Thyroid gland (tissue), 4 donors: ENCODE measurements around the gene NT5C3A. TPM values are rescaled to one million over a fixed set of nuclear protein-coding genes. Genes with fewer than 3 reads are reported as not detected.
A peak's percentile ranks its signal among the peaks of the same experiment; 100 is the strongest.

ENCODE experiments used
- DNase-seq, 2 donors: peaks; one replicate each; pipeline ENCODE4 v3.0.0-alpha.2; 2019
- H3K27ac ChIP-seq, 3 donors: fragments of 200-600 bp; sonication (generic); 1 replicate in 2 of 3; 2 replicates in 1 of 3; pipeline ENCODE4 v1.5.1; 2016 to 2019; ENCODE audit warnings: mild to moderate bottlenecking in 1 of 3, moderate library complexity in 1 of 3
- H3K27me3 ChIP-seq: fragments of 200-600 bp; sonication (generic); one replicate; pipeline ENCODE4 v1.5.1; 2019
- H3K36me3 ChIP-seq, 2 donors: fragments of 200-600 bp; sonication (generic); one replicate each; pipeline ENCODE4 v1.5.1; 2016 to 2019
- H3K4me1 ChIP-seq, 2 donors: fragments of 200-600 bp; sonication (generic); one replicate each; pipeline ENCODE4 v1.5.1; 2017 to 2019
- H3K4me3 ChIP-seq, 3 donors: fragments of 200-600 bp; sonication (generic); replicated peaks in 1 of 3; 1 replicate in 2 of 3; 2 replicates in 1 of 3; pipeline ENCODE4 v1.5.1; 2016; ENCODE audit warnings: mild to moderate bottlenecking in 1 of 3
- H3K9me3 ChIP-seq: fragments of 200-600 bp; sonication (generic); one replicate; pipeline ENCODE4 v1.5.1; 2017
- POLR2A ChIP-seq, 2 donors: fragments of 450-650 bp; IDR thresholded peaks; one replicate each; pipeline ENCODE4 v1.6.1; 2017; ENCODE audit warnings: antibody characterized with exemption in 2 of 2, mild to moderate bottlenecking in 2 of 2, moderate library complexity in 1 of 2
- WGBS, 2 donors: methylation state at CpG; one replicate each; pipeline ENCODE4 v1.1.5; 2017; 5-methylcytosine and 5-hydroxymethylcytosine counted together
- intact Hi-C: fragments of 100-400 bp; cut with DNase I; formaldehyde crosslinking; loops from one replicate; pipeline ENCODE4 v1.15.1; 2023
- total RNA-seq, 4 donors: library from RNA; depleted of rRNA; stranded (reverse); fragments of >200 nt; gene quantifications; one replicate each; pipeline ENCODE4 v1.2.3, GENCODE V29; 2016
- TF ChIP-seq, protein P1 (sequence below), 6 experiments: fragments of 200-600 bp in 3 of 6; fragments of 450-650 bp in 3 of 6; sonication (generic) in 3 of 6; IDR thresholded peaks; one replicate each; pipeline ENCODE4 v1.5.1; 2016 to 2019; ENCODE audit warnings: antibody characterized with exemption in 6 of 6, mild to moderate bottlenecking in 2 of 6, inconsistent platforms in 1 of 6, moderate library complexity in 1 of 6

Gene NT5C3A
- total RNA-seq, 4 donors from 2014 or later: 28.8 to 40.3 (median 30.2) TPM

DNA sequence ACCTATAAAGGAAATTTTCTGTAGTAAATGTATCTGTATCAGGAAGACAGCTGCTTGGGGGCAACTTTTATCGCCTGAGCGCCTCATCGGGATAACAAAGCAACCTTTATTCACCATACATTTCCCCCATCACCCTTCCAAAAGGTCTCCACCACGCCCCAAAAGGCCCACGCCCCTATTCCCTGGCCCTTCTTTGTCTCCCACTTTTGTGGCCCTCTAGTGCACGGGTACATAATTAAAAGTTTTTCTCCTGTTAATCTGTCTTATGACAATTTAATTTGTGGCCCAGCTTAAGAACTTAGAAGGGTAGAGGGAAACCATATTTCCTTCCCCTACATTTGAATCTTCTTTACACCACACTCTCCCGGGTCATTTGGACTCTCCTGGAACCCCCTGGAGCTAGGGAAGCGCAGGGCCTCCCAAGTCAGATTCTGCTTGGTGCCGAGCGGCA lies 46.0 kb upstream of the NT5C3A start:
- Histone ChIP-seq H3K27me3 (no peaks in the 10 kb centered on the region), H3K27ac (peak overlapping the region; percentile 84 to 93 (median 87)), H3K4me3 (peak overlapping the region; percentile 2 to 97 (median 96)), H3K4me1 (peaks cover 20 to 34% of the 10 kb centered on the region in 2 donors), H3K36me3 (no peaks in the 10 kb centered on the region), H3K9me3 (no peaks in the 10 kb centered on the region)
- TF ChIP-seq, protein P1, sequence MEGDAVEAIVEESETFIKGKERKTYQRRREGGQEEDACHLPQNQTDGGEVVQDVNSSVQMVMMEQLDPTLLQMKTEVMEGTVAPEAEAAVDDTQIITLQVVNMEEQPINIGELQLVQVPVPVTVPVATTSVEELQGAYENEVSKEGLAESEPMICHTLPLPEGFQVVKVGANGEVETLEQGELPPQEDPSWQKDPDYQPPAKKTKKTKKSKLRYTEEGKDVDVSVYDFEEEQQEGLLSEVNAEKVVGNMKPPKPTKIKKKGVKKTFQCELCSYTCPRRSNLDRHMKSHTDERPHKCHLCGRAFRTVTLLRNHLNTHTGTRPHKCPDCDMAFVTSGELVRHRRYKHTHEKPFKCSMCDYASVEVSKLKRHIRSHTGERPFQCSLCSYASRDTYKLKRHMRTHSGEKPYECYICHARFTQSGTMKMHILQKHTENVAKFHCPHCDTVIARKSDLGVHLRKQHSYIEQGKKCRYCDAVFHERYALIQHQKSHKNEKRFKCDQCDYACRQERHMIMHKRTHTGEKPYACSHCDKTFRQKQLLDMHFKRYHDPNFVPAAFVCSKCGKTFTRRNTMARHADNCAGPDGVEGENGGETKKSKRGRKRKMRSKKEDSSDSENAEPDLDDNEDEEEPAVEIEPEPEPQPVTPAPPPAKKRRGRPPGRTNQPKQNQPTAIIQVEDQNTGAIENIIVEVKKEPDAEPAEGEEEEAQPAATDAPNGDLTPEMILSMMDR (IDR thresholded peaks at IDR 0.05): no peak
- no peak for TF ChIP-seq POLR2A (IDR thresholded peaks at IDR 0.05)
- no peak for DNase-seq
- intact Hi-C loops: loop anchor here (10.0 kb wide), 1 partner anchor 224 kb away; no protein-coding TSS in a partner anchor
- WGBS, 2 donors: 1 to 2% methylated on average over 10 of the region's 10 CpGs

DNA sequence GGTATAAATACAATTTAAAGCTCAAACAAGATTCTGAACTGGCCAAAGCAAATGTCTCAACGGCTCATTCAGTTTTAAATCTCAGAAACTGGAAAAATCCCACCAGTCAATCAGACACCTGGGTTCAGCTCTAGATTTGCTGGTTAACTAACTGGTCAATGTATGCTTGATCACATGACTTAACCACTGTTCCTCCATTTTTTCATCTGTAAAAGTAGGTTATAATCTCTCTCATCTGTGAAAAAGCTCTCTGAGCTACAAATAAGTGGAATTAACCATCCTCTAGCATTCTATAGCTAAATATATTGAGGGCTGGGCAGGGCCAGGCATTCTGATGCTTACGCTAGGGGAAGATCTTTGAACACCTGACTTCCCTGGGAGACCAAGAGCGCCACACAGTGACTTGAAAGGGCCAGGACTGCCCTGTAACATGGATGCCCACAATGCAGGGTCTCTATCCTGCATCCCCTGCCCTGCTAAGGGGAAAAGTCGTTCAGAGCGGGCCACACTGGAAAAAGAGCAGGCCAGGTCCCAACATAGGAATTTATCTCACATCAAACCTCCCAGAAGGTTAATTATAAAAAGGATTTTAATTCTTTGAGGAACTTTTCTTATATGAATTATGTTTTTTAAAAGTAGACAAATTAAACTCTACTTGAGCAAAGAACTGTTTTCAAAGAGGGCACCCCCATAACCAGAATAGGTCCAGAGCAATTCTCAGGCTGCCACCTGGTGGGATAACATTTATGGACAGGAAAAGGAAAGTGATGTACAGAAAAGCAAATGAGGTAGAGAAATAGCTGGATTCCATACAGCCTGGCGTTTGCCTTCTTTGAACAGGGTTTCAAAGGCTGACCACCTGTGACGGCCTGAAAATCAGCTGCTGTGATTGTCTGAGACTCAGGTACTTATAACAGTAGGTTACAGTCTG lies 44.8 kb upstream of the NT5C3A start:
- Histone ChIP-seq H3K36me3 (peaks cover 7 to 9% of the 10 kb centered on the region in 2 donors), H3K9me3 (no peaks in the 10 kb centered on the region), H3K4me3 (peak overlapping the region in 2 of 3 donors; percentile 5 to 96), H3K27ac (peak overlapping the region; percentile 54 to 93 (median 87)), H3K27me3 (no peaks in the 10 kb centered on the region), H3K4me1 (peaks cover 20 to 37% of the 10 kb centered on the region in 2 donors)
- TF ChIP-seq POLR2A (IDR thresholded peaks at IDR 0.05): no peak
- TF ChIP-seq, protein P1 (IDR thresholded peaks at IDR 0.05): peak in 3 of 6 experiments; percentile 33 to 34 (median 34)
- DNase-seq: peak; percentile 32 to 61
- intact Hi-C loops: loop anchor here (10.0 kb wide), 1 partner anchor 223 kb away; no protein-coding TSS in a partner anchor
- 44 to 47% methylated on average over 7 of the region's 7 CpGs for WGBS, 2 donors

GRCh38 chr7:33101906-33102305 lies 39.3 kb upstream of the NT5C3A start:
- H3K27ac ChIP-seq: no peak overlapping the region
- DNase-seq: no peak
- intact Hi-C loops: loop anchor here (10.0 kb wide), 1 partner anchor 217 kb away; no protein-coding TSS in a partner anchor
- H3K36me3 ChIP-seq: peaks cover 29 to 36% of the 10 kb centered on the region in 2 donors
- H3K9me3 ChIP-seq: no peaks in the 10 kb centered on the region
- no peak for TF ChIP-seq POLR2A (IDR thresholded peaks at IDR 0.05)
- TF ChIP-seq, protein P1 (IDR thresholded peaks at IDR 0.05): no peak
- no peaks in the 10 kb centered on the region for H3K27me3 ChIP-seq
- H3K4me3 ChIP-seq: no peak overlapping the region
- H3K4me1 ChIP-seq: peaks cover 6 to 15% of the 10 kb centered on the region in 2 donors
- 92% methylated on average over 3 of the region's 3 CpGs for WGBS, 2 donors

- no peak overlapping the region for H3K27ac ChIP-seq
- H3K27me3 ChIP-seq: no peaks in the 10 kb centered on the region
- peaks cover 0 to 4% of the 10 kb centered on the region in 2 donors for H3K4me1 ChIP-seq
- no peak for DNase-seq
- peaks cover 40 to 46% of the 10 kb centered on the region in 2 donors for H3K36me3 ChIP-seq
- TF ChIP-seq, protein P1 (IDR thresholded peaks at IDR 0.05): no peak
- TF ChIP-seq POLR2A (IDR thresholded peaks at IDR 0.05): no peak
- intact Hi-C loops: loop anchor here (10.0 kb wide), 1 partner anchor 216 kb away; no protein-coding TSS in a partner anchor
- H3K4me3 ChIP-seq: no peak overlapping the region
- WGBS, 2 donors: 87 to 98% methylated on average over 3 of the region's 3 CpGs
- H3K9me3 ChIP-seq: no peaks in the 10 kb centered on the region
These were observed 38.2 kb upstream of the NT5C3A start for GRCh38 chr7:33100770-33101169.
